Measurements from ENCODE around the gene GM2A.

- TF ChIP-seq CTCF (IDR thresholded peaks at IDR 0.05), result no peak
- no peak for TF ChIP-seq POLR2A (IDR thresholded peaks at IDR 0.05)
These were observed 33.8 kb upstream of the GM2A start for GRCh38 chr5:151219138-151219537.
